AG04450 (cell line): Measurements from ENCODE around the gene SREK1. TPM values are rescaled to one million over a fixed set of nuclear protein-coding genes. Genes with fewer than 3 reads are reported as not detected.

Experiments used
- CTCF ChIA-PET: fragments of 300-600, 350-600 bp; formaldehyde crosslinking; extraction: SDS; loops from one replicate; lab custom pipeline; 2022; ENCODE audit warnings: antibody characterized with exemption, inconsistent platforms; lab: Charles Lee
- POLR2A ChIA-PET: fragments of 350-600 bp; formaldehyde crosslinking; extraction: SDS; loops from one replicate; lab custom pipeline; 2021; ENCODE audit warnings: antibody characterized with exemption, inconsistent platforms; lab: Yijun Ruan, JAX
- DNase-seq: peaks from one replicate; pipeline ENCODE4 v3.0.0-alpha.2; 2011; ENCODE audit warnings: low read depth, low spot score
- H3K27ac ChIP-seq: one replicate; pipeline ENCODE4 v1.5.1; 2012; ENCODE audit warnings: low read depth, low read length, control low read depth
- H3K27me3 ChIP-seq: one replicate; pipeline ENCODE4 v1.6.0; 2012; ENCODE audit warnings: low read length; ENCODE audit not compliant: control insufficient read depth, insufficient read depth
- H3K4me3 ChIP-seq: 2 replicates; pipeline ENCODE4 v1.5.1; 2011; ENCODE audit warnings: mild to moderate bottlenecking, low read depth, low read length, control low read depth
- H3K9me3 ChIP-seq: 2 replicates; pipeline ENCODE4 v1.5.1; 2012; ENCODE audit warnings: low read length; ENCODE audit not compliant: control insufficient read depth, insufficient read depth
- polyA plus RNA-seq: library from polyadenylated mRNA; depleted of rRNA; stranded (reverse); fragments of >200 nt; gene quantifications from 2 replicates; pipeline ENCODE4 v1.2.3, GENCODE V29; 2011
- TF ChIP-seq, protein P1 (sequence below): IDR thresholded peaks from 2 replicates; pipeline ENCODE4 v1.5.1; 2011; ENCODE audit warnings: low read depth, low read length, control low read depth, inconsistent platforms

SREK1 gene
- polyA plus RNA-seq, 1 experiment, result 58.8 TPM

DNA sequence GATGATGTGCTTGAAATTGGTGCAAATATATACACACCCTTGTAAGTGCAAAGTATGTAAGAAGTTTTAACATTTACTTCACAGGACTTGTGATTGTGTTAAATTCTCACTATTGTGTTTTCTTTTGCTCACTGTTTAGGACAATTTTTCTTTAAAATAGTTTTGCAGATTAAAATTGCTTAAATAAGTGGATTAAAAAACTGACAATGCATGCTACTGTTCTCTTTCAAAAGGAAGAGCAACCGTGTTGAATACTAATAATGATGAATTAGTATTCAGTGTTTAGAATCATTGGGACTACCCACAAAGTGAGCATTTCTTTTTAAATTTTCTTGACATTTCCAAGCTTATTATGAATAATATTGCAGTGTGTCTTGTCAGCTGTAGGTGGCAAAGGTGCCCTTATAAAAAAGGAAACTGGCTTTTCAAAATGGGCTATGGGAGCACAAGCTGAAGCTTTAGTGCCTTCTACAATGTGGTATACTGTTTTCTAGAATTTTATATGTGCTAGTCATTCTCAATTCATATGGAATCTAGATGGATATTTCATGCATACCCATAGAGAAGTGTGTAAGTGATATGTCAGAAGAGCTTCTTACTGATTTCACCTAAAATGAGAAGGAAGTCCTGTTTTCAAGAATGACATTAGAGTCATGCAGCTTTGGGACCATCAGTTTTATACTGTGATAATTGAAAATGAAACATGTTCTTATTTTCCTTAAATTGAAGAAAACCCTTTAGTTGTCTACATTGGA is 35.4 kb downstream of the SREK1 start:
- Histone ChIP-seq H3K27ac (no peak overlapping the region), H3K27me3 (no peaks in the 10 kb centered on the region), H3K9me3 (no peaks in the 10 kb centered on the region), H3K4me3 (no peak overlapping the region)
- no peak for DNase-seq
- TF ChIP-seq, protein P1, sequence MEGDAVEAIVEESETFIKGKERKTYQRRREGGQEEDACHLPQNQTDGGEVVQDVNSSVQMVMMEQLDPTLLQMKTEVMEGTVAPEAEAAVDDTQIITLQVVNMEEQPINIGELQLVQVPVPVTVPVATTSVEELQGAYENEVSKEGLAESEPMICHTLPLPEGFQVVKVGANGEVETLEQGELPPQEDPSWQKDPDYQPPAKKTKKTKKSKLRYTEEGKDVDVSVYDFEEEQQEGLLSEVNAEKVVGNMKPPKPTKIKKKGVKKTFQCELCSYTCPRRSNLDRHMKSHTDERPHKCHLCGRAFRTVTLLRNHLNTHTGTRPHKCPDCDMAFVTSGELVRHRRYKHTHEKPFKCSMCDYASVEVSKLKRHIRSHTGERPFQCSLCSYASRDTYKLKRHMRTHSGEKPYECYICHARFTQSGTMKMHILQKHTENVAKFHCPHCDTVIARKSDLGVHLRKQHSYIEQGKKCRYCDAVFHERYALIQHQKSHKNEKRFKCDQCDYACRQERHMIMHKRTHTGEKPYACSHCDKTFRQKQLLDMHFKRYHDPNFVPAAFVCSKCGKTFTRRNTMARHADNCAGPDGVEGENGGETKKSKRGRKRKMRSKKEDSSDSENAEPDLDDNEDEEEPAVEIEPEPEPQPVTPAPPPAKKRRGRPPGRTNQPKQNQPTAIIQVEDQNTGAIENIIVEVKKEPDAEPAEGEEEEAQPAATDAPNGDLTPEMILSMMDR, result no peak
- ChIA-PET POLR2A (no interaction called here), CTCF (interaction anchor here (1.9 kb wide), 1 partner anchor 8 kb away, joined by 11 read pairs; no protein-coding TSS in a partner anchor)

- POLR2A ChIA-PET, result no interaction called here
- no peaks in the 10 kb centered on the region for H3K27me3 ChIP-seq
- TF ChIP-seq, protein P1, result no peak
- no peak for DNase-seq
- H3K27ac ChIP-seq, result no peak overlapping the region
- no peaks in the 10 kb centered on the region for H3K9me3 ChIP-seq
- H3K4me3 ChIP-seq, result no peak overlapping the region
- CTCF ChIA-PET, result interaction anchor here (0.9 to 1.9 kb wide), 5 partner anchors 8 to 126 kb away, joined by 3 to 11 read pairs (median 4); no protein-coding TSS in a partner anchor
Observed at GRCh38 chr5:66180282-66181155, 36.4 kb downstream of the SREK1 start.

- Histone ChIP-seq H3K4me3 (no peak overlapping the region), H3K9me3 (no peaks in the 10 kb centered on the region), H3K27me3 (no peaks in the 10 kb centered on the region), H3K27ac (no peak overlapping the region)
- CTCF ChIA-PET, result interaction anchor here (0.6 to 1.0 kb wide), 2 partner anchors 11 to 28 kb away, joined by 3 read pairs; no protein-coding TSS in a partner anchor
- POLR2A ChIA-PET, result no interaction called here
- DNase-seq, result no peak
- TF ChIP-seq, protein P1, result no peak
Observed at GRCh38 chr5:66186108-66186507, 42.0 kb downstream of the SREK1 start.

GRCh38 chr5:66193419-66193818 is 49.3 kb downstream of the SREK1 start:
- CTCF ChIA-PET, result interaction anchor here (0.9 kb wide), 1 partner anchor 113 kb away, joined by 4 read pairs; no protein-coding TSS in a partner anchor
- TF ChIP-seq, protein P1, result no peak

More at GRCh38 chr5:66193419-66193818, 49.3 kb downstream of the SREK1 start:
- H3K27ac ChIP-seq, result no peak overlapping the region
- no peak for DNase-seq
- H3K9me3 ChIP-seq, result no peaks in the 10 kb centered on the region
- H3K27me3 ChIP-seq, result no peaks in the 10 kb centered on the region
- POLR2A ChIA-PET, result no interaction called here
- no peak overlapping the region for H3K4me3 ChIP-seq
